HG03066 (cell line): ENCODE data around the gene ZNF862.

Experiments
- ATAC-seq: cut with Tn5 transposase; IDR thresholded peaks from one replicate; pipeline ENCODE4 v1.9.1; 2021; ENCODE audit warnings: low read depth; ENCODE audit not compliant: unreplicated experiment

Gene ZNF862

GRCh38 chr7:149839933-149840332, 1.8 kb downstream of the ZNF862 start:
- ATAC-seq: no peak

- ATAC-seq: no peak
Measured at GRCh38 chr7:149843566-149843965, 5.4 kb downstream of the ZNF862 start.

GRCh38 chr7:149844445-149844844, 6.3 kb downstream of the ZNF862 start:
- no peak for ATAC-seq

- no peak for ATAC-seq
Measured at GRCh38 chr7:149845257-149845980, 7.2 kb downstream of the ZNF862 start.

- no peak for ATAC-seq
Measured at GRCh38 chr7:149846021-149846420, 7.8 kb downstream of the ZNF862 start.

- ATAC-seq: peak; percentile 86
Measured at GRCh38 chr7:149846436-149847046, 8.4 kb downstream of the ZNF862 start.

- no peak for ATAC-seq
Measured at GRCh38 chr7:149849174-149849573, 11.0 kb downstream of the ZNF862 start.

- ATAC-seq: no peak
Measured at GRCh38 chr7:149850007-149850594, 11.9 kb downstream of the ZNF862 start.

GRCh38 chr7:149850716-149851115, 12.5 kb downstream of the ZNF862 start:
- no peak for ATAC-seq

GRCh38 chr7:149851449-149851848, 13.3 kb downstream of the ZNF862 start:
- no peak for ATAC-seq

GRCh38 chr7:149853157-149853556, 15.0 kb downstream of the ZNF862 start:
- no peak for ATAC-seq

GRCh38 chr7:149854611-149855360, 16.6 kb downstream of the ZNF862 start:
- no peak for ATAC-seq

- no peak for ATAC-seq
Measured at GRCh38 chr7:149855361-149856305, 17.5 kb downstream of the ZNF862 start.

- ATAC-seq: no peak
Measured at GRCh38 chr7:149856583-149856982, 18.4 kb downstream of the ZNF862 start.

- no peak for ATAC-seq
Measured at GRCh38 chr7:149859369-149859768, 21.2 kb downstream of the ZNF862 start.

- ATAC-seq: no peak
Measured at GRCh38 chr7:149859876-149860275, 21.7 kb downstream of the ZNF862 start.

GRCh38 chr7:149860821-149861727, 22.9 kb downstream of the ZNF862 start:
- ATAC-seq: no peak

- ATAC-seq: no peak
Measured at GRCh38 chr7:149861728-149862045, 23.5 kb downstream of the ZNF862 start.

- ATAC-seq: no peak
Measured at GRCh38 chr7:149862156-149862555, 24.0 kb downstream of the ZNF862 start.
